HG03342 (cell line): ENCODE results near the gene MAN2C1.
"Not testable (repeated sequence)": the region's sequence is repeated elsewhere in the genome, so short reads cannot be mapped to it uniquely, and the experiment has no call there.

Experiments
- ATAC-seq: cut with Tn5 transposase; IDR thresholded peaks from one replicate; pipeline ENCODE4 v1.9.1; 2021; ENCODE audit warnings: mild to moderate bottlenecking, moderate library complexity; ENCODE audit not compliant: unreplicated experiment

MAN2C1 gene

DNA sequence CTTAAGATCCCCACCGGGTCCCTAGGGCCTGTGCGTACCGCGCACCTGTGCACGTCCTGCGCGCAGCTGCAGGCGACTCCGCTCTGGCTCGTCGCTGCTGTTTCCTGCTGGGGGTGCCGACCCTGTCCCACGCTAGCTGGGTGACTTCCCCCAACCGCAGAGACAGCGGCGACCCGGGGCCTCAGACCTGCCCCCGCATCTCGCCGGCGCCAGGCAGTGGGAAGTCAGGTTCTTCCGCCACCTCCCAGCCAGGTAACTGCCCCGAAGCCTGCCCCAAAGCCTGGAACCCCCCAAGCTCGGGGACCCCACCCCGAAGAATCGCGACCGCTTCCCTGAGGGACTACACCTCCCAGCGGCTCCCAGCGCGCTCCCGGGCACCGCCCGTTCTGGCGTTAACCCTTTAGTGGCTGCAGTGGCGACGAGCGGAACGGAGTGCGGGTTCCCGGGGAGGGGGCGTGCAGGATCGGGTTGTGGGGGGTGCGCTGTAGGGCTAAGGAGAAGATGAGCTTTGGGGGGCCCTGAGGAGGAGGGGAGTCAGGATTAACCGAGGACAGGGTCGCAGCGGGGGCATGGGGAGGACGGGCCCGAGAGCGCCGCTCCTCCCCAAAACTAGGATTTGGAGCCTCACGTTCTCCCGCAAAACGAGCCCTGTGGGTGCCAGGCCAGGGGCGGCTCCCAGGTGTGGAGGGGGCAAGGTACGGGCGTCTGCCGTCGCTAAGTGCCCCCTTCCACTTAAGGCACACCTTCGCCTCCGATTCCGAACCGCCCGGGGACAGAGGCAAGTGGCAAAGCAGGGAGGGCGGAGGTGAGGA, 21.0 kb downstream of the MAN2C1 start:
- ATAC-seq, result peak; percentile 53

DNA sequence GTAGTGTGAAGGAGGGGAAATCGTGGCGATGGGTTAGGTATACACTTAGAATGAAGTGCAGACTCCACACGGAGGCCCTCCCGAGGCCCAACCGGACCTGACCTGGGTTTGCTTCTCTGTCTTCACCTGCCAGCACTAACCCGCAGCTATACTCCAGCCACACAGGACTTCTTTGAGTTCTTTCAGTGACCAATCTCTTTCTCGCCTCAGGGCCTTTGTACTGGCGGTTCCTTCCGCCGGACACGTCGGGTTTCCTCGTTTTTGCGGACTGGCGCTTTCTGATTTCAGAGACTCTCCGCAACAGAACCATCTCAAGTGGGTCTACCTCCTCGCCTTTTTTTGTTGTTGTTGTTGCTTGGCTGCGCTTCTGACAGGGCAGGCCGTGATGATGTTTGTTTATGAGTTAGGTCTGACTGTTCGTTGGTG, 21.6 kb downstream of the MAN2C1 start, which contains the start of gene NEIL1:
Gene NEIL1 (plus strand): TSS at position 244 of the 426 bp plus-strand sequence. CDS start 1,867 bp downstream, outside the sequence.
- ATAC-seq, result no peak

DNA sequence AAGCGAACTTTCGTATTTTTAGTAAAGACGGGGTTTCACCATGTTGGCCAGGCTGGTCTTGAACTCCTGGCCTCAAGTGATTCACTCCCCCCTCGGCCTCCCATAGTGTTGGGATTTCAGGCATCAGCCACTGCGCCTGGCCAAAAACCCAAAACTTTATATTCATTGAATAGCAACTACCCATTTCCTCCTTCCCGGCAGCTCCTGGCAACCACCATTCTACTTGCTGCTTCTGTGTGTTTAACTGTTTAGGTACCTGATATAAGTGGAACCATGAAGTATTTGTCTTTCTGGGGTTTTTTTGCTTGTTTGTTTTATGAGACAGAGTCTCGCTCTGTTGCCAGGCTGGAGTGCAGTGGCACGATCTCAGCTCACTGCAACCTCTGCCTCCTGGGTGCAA, 24.5 kb downstream of the MAN2C1 start:
- not testable (repeated sequence) for ATAC-seq

DNA sequence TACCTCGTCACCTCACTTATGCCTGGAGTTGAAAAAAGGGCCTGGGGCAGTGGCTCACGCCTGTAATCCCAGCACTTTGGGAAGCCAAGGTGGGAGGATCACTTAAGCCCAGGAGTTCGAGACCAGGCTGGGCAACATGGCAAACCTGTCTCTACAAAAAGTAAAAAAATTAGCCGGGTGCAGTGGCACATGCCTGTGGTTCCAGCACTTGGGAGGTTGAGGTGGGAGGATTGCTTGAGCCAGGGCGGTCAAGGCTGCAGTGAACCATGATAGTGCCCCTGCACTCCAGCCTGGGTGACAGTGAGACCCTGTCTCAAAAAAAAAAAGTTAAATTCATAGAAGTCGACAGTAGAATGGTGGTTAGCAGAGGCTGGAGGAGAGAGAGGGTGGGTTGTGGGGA, 26.2 kb downstream of the MAN2C1 start:
- ATAC-seq, result no peak

DNA sequence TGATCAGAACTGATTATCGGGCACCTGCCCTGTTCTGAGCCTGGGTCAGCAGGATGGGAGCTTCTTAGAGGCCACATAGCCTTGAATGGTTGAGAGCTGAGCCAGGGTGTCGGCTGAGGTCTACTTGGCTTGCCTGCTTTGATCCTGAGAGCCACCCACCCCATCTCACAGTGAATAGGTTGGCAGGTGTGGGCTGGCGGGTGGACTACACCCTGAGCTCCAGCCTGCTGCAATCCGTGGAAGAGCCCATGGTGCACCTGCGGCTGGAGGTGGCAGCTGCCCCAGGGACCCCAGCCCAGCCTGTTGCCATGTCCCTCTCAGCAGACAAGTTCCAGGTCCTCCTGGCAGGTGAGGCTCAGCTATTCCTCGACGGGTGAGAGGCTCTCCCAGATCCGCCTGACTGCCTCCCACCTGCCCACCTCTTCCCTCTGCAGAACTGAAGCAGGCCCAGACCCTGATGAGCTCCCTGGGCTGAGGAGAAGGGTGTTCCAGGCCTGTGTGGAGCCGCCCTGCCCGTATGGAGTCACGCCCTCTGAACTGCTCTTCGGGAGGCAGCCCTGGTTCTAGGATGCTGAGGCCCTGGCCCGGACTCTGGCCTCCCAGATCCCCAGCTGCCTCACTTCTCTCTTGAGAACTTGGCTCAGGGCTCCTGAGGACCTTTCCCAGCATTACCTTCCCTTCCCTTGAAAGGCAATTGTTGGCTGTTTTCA, 28.7 kb downstream of the MAN2C1 start:
- no peak for ATAC-seq

DNA sequence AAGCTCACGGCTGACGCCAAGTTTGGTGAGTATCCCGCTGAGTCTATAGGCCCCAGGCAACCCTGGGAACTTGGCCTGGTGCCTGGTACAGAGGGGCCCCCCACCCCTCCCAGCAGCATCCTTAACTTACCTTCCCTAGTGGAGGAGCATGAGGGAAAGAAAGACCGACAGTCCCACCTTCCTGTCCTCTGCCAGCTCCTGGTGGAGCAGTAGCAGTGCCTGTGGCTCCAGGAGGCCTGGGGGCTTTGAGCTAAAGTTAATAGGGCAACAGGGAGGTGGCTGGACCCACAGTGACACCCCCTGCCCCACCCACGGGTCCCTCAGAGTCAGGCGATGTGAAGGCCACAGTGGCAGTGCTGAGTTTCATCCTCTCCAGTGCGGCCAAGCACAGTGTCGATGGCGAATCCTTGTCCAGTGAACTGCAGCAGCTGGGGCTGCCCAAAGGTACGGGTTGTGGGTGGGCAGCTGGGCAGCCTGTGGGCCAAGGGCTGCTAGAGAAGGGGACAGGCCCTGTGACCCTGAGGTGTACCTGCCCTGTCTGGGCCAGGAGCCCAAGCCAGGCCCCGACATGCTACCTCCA, 29.7 kb downstream of the MAN2C1 start:
- no peak for ATAC-seq

DNA sequence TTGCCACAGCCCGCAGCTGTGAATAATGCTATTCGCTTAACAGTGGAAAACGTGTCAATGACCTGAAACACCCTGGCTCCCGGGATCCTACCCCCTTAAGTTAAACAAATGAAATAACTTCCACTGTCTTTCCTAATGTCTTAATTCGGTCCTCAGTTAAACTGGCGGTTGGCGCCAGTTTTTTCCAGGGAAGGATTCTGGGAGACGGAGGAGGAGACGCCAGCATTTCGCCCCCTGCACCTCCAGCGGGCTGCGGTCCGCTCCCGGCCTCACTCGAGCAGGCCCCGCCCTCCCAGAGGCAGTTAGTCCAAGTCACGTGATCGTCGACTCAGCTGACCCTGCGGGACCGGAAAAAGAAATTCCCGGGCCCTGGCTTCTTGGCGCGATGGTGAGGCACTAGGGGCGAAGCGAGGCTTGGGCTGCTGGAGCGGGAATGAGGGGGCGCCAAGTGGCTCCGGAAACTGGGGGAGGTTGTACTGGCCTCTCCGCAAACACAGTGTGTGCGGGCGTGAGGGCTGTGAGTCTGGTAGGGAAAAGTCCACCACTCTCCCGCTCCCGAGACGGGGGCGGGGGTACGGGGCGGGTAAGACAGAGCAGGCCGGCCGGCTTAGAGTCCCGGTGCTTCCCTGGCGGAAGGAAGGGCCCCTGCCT, 32.6 kb downstream of the MAN2C1 start, which contains the start of gene COMMD4:
Gene COMMD4 (plus strand): TSS at position 359 of the 651 bp plus-strand sequence. CDS start 27 bp downstream, at position 386.
- peak; percentile 59 for ATAC-seq

DNA sequence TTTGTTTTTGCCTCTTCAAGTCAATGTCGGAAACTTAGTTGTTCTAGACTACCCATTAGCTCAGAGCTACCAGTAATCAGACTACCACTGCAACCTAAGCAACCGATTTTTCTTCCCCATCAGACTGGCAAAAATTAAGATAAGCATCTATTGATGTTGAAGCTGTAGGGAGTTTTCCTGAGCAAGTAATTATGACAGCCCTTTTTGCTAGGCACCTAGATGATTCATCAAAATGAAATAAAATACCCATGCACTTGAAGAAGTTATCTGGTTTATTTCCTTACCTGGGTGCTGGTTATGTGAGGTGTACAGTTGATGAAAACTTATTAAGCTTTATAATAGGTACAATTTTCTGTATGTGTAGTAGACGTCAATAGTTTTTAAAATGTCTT, 33.1 kb downstream of the MAN2C1 start:
- no peak for ATAC-seq

DNA sequence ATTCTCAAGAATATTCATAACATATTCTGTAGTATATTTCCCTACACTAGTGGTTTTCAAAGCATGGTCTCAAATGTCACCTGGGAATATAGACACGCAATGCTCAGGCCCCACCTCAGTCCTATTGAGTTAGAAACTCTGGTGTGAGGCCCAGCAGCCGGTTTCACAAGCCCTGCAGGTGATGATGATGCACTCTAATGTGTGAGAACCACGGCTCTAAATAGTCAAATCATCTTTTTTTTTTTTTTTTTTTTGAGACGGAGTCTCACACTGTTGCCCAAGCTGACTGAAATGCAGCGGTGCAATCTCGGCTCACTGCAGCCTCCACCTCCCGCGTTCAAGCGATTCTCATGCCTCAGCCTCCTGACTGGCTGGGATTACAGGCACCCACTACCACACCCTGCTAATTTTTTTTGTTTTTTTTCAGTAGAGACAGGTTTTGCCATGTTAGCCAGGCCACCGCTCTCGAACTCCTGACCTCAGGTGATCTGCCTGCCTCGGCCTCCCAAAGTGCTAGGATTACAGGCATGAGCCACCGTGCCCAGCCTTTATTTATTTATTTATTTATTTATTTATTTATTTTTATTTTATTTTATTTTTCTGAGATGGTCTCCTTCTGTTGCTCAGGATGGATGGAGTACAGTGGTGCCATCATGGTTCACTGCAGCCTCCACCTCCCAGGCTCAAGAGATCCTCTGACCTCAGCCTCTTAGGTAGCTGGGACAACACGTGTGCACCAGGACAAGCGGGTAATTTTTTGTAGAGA, 34.6 kb downstream of the MAN2C1 start:
- not testable (repeated sequence) for ATAC-seq

DNA sequence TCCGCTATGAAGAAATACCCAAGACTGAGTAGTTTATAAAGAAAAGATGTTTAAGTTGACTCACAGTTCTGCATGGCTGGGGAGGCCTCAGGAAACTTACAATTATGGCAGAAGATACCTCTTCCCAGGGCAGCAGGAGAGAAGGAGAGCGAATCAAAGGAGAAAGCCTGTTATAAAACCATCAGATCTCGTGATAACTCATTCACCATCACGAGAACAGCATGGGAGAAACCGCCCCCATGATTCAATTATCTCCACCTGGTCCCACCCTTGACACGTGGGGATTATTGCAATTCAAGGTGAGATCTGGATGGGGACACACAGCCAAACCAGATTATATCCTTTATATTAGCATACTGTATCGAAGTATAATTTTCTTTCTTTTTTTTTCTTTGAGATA, 36.3 kb downstream of the MAN2C1 start:
- ATAC-seq, result not testable (repeated sequence)

DNA sequence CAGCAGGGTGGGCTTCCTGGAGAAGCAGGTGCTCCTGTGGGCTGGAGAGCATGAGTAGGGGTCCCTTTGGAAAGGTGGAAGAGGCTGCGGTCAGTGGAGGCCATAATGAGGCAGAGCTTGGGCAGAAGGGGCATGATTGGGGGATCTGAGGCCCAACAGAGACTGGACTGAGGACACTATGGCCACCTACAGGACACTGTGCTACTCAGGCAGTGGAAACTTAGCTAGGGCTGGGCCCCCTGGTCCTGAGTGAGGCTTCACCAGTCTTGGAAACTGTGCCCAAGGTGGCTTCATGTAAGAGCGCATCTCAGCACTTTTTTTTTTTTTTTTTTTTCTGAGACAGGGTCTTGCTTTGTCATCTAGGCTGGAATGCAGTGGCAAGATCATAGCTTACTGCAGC, 38.8 kb downstream of the MAN2C1 start:
- ATAC-seq, result no peak

DNA sequence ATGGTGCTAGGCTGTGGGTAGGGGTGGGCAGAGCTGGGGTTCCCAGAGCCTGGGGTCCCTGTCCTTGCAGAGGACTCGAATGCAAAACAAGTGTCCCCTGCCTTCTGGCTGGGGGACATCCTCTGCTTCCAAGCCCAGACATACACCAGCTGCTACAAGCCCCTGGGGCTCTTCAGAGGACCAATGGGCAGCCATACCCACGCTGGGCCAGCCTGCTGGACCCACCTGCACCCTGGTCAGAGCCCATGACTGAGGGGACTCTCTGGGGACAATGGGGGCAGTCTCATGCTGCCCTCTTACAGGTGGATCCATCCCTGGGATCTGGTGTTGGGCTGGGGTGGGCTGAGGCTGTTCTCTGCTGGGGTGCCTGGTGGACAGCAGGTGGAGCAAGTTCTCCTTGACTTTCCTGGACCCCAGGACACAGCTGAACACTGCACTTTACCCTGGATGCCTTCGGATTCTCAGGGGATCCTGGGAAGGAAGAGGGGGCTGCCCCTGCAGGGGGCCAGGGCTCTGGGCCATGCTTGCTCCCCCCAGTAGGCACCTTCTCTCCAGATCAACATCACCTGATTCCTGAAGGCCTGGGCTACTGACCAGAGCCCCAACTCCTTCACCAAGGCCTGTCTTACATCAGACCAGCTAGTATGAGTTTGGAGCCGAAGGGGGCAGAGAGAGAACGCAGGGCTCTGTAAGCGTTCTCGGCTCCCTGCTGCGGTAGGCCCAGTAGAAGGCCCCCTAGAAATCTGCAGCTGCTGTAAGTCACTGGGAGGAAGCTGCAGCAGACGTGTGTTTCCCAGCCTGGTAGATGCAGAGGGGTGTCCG, 39.7 kb downstream of the MAN2C1 start:
- ATAC-seq, result no peak

DNA sequence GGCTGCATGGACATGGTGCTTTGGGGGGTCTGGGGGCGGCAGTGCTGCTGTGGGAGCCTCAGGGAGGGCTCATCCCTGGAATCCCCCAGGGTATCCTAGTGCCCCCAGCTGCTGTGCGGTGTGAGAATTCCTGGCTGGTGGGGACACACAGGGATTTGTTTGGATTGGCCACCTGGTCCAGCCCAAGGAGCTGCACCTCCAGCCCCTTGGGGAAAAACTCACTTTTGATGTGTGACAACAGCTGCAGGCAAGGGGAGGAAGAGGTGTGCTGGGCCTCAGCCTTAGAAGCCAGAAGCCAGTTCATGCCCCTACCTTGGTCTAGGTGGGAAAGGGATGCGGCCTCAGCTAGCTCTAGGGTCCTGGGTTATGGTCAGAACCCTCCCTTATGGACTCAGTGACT, 40.9 kb downstream of the MAN2C1 start:
- ATAC-seq, result no peak

DNA sequence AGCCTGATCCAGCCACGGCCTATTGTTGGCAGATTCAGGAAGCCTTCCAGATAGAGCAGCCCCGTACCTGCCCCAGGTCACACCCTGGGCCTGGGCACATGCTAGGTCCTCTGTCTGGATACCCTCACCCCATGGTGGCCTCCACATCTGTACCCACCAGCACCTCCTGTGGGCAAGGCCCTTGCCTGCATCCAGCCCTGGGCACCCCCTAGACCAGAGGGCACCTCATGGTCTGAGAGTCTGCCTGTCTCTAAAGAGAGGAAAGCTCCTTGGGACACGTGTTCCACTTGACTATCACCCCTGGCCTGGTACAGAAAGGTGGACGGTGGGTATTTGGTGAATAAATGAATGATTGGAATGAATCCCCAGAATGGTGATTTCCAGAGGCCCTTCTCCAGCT, 41.4 kb downstream of the MAN2C1 start:
- ATAC-seq, result no peak

DNA sequence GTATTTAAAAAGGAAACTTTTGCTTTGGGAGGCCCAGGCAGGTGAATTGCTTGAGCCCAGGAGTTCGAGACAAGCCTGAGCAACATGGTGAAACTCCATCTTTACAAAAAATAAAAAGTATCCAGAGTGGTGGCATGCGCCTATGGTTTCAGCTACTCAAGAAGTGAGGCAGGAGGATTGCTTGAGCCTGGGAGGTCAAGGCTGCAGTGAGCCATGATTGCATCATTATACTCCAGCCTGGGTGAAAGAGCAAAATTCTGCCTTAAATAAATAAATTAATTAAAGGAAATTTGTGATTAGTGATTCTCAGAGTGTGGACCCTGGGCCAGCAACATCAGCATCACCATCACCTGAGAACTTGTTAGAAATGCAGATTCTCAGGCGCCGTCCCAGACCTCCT, 42.5 kb downstream of the MAN2C1 start:
- ATAC-seq, result no peak

DNA sequence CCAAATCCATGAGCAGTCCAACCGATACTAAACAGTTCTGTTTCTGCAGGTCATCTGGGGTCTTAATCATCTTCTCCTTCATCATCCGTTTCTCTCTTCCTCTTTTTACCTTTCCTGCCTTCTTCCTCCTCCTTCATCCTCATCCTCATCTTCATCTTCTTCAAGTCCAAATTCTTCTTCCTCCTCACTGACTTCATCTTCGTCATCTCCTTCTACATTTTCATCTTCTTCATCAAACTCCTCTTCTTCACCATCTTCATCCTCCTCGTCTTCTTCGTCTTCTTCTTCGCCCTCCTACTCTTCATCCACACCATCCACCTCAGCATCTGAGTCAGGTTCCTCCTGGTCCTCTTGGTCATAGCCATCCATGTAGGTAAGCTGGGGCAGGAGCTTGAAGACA, 46.7 kb downstream of the MAN2C1 start:
- no peak for ATAC-seq

DNA sequence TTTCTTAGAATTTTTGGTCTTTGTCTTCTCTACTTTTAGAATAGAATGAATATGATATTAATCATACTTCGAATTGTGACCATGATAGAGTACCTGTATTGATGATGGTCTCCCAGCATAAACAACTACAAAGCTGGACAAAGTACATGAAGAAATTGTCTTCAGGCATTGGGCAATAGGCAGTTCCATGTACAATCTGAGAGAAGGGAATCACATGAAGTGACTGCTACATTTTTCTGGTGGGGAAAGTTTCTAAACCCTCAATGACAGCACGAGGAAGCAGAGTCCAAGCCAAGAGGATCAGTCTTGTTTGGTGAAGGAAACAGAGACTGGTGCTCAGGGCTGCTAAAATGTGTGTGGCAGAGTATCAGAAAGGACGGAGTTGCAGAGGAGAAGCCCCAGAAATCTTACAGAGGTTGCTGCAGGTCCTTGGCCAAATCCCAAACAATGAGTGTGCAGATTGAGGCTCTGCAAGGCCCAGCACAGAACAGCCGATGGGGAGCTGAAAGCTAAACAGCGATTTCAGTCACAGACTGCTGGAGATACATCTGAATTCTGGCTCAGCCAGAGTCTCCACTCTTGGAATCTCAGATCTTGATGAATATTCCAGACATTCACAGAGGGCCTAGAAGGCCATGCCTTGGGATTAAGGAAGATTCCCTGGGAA, 49.0 kb downstream of the MAN2C1 start:
- not testable (repeated sequence) for ATAC-seq

DNA sequence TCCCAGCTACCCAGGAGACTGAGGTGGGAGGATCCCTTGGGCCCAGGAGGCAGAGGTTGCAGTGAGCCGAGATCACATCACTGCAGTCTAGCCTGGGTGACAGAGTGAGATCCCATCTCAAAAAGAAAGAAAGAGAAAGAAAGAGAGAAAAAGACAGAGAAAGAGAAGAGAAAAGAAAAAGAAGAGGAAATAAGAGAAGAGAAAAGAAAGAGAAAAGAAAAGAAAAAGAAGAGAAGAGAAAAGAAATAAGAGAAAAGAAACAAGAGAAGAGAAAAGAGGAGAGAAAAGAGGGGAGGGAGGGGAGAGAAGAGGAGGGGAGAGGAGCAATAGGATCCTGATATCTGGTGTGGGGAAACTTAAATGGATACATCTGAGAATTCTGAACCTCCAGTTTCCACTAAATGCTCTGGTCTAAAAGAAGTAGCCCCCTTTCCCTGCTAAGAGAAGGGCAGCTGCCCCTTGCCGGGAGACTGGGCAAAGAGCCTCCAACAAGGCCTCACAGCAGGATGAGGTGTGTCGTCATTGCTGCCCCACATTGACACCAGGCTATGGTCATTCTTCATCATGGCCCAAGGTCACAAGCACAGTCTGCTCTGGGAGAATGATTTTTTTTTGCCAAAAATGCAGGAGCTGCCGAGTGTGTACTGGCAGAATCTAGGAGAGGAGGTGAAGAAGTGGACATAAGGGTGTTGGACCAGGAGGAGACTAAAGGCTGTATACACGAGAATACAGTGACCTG, 53.7 kb downstream of the MAN2C1 start:
- no peak for ATAC-seq
